Esophagus squamous epithelium (tissue), 4 donors: ENCODE data around the gene GPR82.

Source experiments
- POLR2A ChIP-seq, 4 donors: fragments of 450-650 bp; IDR thresholded peaks; one replicate each; pipeline ENCODE4 v1.6.1; 2017; ENCODE audit warnings: antibody characterized with exemption in 4 of 4, mild to moderate bottlenecking in 4 of 4, moderate library complexity in 3 of 4
- TF ChIP-seq, protein P1 (sequence below), 6 experiments: fragments of 450-650 bp in 4 of 6; fragments of 200-600 bp in 2 of 6; sonication (generic) in 2 of 6; IDR thresholded peaks; one replicate each; pipeline ENCODE4 v1.5.1; 2016 to 2019; ENCODE audit warnings: antibody characterized with exemption in 6 of 6, mild to moderate bottlenecking in 4 of 6, moderate library complexity in 4 of 6

DNA sequence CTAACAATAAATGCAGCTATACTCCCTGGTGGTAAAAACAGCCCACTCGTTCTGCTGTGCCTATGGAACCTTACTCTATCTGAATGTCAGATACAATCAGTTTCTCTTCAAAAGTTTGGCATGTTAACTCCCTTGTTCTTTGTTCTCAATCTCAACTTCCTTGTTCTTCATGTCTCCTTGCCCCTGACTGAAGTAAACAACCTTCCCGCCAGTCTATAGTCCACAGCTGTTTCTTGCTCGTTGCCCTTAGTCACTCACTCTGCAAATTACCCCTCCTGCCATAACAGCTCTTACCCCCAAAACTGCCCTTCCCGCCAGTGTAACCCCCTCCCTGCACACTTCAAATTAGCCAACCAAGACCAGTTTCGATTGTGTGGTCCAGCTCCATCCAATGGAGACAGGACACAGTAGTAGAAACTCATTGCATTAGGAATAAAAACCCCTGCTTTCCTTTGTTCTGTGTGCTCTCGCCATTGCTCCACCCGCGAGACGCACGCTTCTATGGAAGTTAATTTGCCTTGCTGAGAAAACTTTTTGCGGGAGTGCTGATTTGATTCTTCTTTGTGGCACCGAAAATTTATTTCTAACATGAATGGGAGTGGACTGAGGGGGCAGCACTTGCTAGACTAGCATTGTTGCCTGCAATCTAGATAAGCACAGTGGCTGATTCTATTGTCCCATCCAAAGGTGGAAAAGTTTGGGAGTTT lies 7.1 kb upstream of the GPR82 start:
- TF ChIP-seq, protein P1, sequence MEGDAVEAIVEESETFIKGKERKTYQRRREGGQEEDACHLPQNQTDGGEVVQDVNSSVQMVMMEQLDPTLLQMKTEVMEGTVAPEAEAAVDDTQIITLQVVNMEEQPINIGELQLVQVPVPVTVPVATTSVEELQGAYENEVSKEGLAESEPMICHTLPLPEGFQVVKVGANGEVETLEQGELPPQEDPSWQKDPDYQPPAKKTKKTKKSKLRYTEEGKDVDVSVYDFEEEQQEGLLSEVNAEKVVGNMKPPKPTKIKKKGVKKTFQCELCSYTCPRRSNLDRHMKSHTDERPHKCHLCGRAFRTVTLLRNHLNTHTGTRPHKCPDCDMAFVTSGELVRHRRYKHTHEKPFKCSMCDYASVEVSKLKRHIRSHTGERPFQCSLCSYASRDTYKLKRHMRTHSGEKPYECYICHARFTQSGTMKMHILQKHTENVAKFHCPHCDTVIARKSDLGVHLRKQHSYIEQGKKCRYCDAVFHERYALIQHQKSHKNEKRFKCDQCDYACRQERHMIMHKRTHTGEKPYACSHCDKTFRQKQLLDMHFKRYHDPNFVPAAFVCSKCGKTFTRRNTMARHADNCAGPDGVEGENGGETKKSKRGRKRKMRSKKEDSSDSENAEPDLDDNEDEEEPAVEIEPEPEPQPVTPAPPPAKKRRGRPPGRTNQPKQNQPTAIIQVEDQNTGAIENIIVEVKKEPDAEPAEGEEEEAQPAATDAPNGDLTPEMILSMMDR (IDR thresholded peaks at IDR 0.05): no peak
- no peak for TF ChIP-seq POLR2A (IDR thresholded peaks at IDR 0.05)
